NCI-H510A (cell line): Measurements from ENCODE around the gene PDIK1L.

ENCODE experiments used
- DNase-seq: peaks from one replicate; lab custom pipeline; 2025; lab: John Stamatoyannopoulos, UW

The PDIK1L gene

GRCh38 chr1:26122988-26123973, 11.7 kb downstream of the PDIK1L start:
- DNase-seq: no peak

- no peak for DNase-seq
These were observed 13.1 kb downstream of the PDIK1L start for GRCh38 chr1:26124418-26125331.

GRCh38 chr1:26125382-26125781, 13.8 kb downstream of the PDIK1L start:
- DNase-seq: no peak

GRCh38 chr1:26125946-26126320, 14.3 kb downstream of the PDIK1L start:
- DNase-seq: no peak

- DNase-seq: peak; percentile 60
These were observed 14.9 kb downstream of the PDIK1L start for GRCh38 chr1:26126321-26127084.

GRCh38 chr1:26127235-26128163, 15.9 kb downstream of the PDIK1L start:
- DNase-seq: no peak

GRCh38 chr1:26129778-26130177, 18.2 kb downstream of the PDIK1L start:
- DNase-seq: no peak

GRCh38 chr1:26130695-26131094, 19.1 kb downstream of the PDIK1L start:
- no peak for DNase-seq

- DNase-seq: no peak
These were observed 20.7 kb downstream of the PDIK1L start for GRCh38 chr1:26132128-26132833.

GRCh38 chr1:26132834-26133167, 21.2 kb downstream of the PDIK1L start:
- DNase-seq: no peak

GRCh38 chr1:26134466-26134865, 22.8 kb downstream of the PDIK1L start:
- DNase-seq: no peak

- DNase-seq: peak; percentile 13
These were observed 27.4 kb downstream of the PDIK1L start for GRCh38 chr1:26138974-26139558.

GRCh38 chr1:26142159-26142558, 30.5 kb downstream of the PDIK1L start:
- DNase-seq: no peak

GRCh38 chr1:26145041-26145959, 33.7 kb downstream of the PDIK1L start:
- DNase-seq: peak; percentile 88

GRCh38 chr1:26145960-26146294, 34.3 kb downstream of the PDIK1L start:
- DNase-seq: no peak

- no peak for DNase-seq
These were observed 37.3 kb downstream of the PDIK1L start for GRCh38 chr1:26148887-26149286.

GRCh38 chr1:26153966-26154532, 42.4 kb downstream of the PDIK1L start:
- DNase-seq: no peak

GRCh38 chr1:26154750-26155149, 43.1 kb downstream of the PDIK1L start:
- no peak for DNase-seq
